BLaER1 treated with 17β-estradiol and CSF1 and Interleukin-3, amounts not matched to agents 10 nM and 100 nM (cell line): ENCODE results near the gene AP5B1.

ENCODE experiments used
- H3K27ac ChIP-seq, 11 experiments: shearing (Covaris generic); formaldehyde crosslinking; 2 replicates each; pipeline ENCODE4 v1.8.1; 2022
- H3K27me3 ChIP-seq, 11 experiments: shearing (Covaris generic); formaldehyde crosslinking; 2 replicates each; pipeline ENCODE4 v1.8.1; 2022
- H3K36me3 ChIP-seq, 11 experiments: shearing (Covaris generic); formaldehyde crosslinking; 2 replicates each; pipeline ENCODE4 v1.8.1; 2022
- H3K4me1 ChIP-seq, 10 experiments: shearing (Covaris generic); formaldehyde crosslinking; 2 replicates each; pipeline ENCODE4 v1.8.1; 2022
- H3K4me2 ChIP-seq, 11 experiments: shearing (Covaris generic); formaldehyde crosslinking; 2 replicates each; pipeline ENCODE4 v1.8.1; 2022
- H3K4me3 ChIP-seq, 10 experiments: shearing (Covaris generic); formaldehyde crosslinking; 2 replicates each; pipeline ENCODE4 v1.8.1; 2022
- H3K9ac ChIP-seq, 11 experiments: shearing (Covaris generic); formaldehyde crosslinking; 2 replicates each; pipeline ENCODE4 v1.8.1; 2022
- H3K9me3 ChIP-seq, 11 experiments: shearing (Covaris generic); formaldehyde crosslinking; replicated peaks in 1 of 11; 2 replicates each; pipeline ENCODE4 v1.8.1; 2022
- H4K20me1 ChIP-seq, 11 experiments: shearing (Covaris generic); formaldehyde crosslinking; 2 replicates each; pipeline ENCODE4 v1.8.1; 2022
- Cebpa-rat ChIP-seq, 11 experiments: shearing (Covaris generic); IDR thresholded peaks; 2 replicates each; pipeline ENCODE4 v1.8.1; 2022

Gene AP5B1

DNA sequence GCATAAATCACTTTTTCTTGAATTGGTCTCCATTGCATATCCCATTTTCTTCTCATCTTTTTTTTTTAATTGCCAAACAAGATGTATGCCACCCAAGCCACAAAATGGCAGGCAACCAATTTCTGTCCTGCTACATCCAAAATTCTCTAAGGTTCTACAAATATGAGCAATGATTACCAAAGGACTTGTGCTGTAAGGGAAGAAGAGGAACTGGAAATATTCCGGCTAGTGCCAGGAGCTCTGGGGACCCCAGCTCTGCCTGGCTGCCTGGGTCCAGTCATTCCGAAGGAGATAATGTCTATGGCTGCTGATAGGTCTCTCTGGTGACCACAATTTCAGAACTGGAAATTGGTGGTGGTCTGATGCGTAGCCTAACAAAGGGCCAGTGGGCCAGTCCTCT, 35.9 kb upstream of the AP5B1 start:
- no peak for TF ChIP-seq Cebpa-rat (IDR thresholded peaks at IDR 0.05)
- H4K20me1 ChIP-seq = peaks cover 0 to 33% (median 0%) of the 10 kb centered on the region in 11 experiments; a peak in 2 of 22 replicates
- H3K36me3 ChIP-seq = 0 out of 22 replicates have a peak, but pooled peaks cover 0 to 3% (median 0%) of the 10 kb centered on the region in 11 experiments
- peak overlapping the region in 2 of 10 experiments; percentile 81 to 91; a peak in 4 of 20 replicates for H3K4me3 ChIP-seq
- no peaks in the 10 kb centered on the region for H3K9me3 ChIP-seq
- H3K4me1 ChIP-seq = peaks cover 46 to 75% (median 60%) of the 10 kb centered on the region in 10 experiments
- peak overlapping the region in 1 of 11 experiments; percentile 84; a peak in 1 of 22 replicates for H3K9ac ChIP-seq
- H3K27me3 ChIP-seq = peaks cover 0 to 12% (median 0%) of the 10 kb centered on the region in 11 experiments; a peak in 6 of 22 replicates
- H3K4me2 ChIP-seq = peak overlapping the region in 9 of 11 experiments; percentile 91 to 98 (median 95); a peak in 13 of 22 replicates
- no peak overlapping the region for H3K27ac ChIP-seq

GRCh38 chr11:65814986-65815565, 34.3 kb upstream of the AP5B1 start:
- Histone ChIP-seq H3K27me3 (peaks cover 0 to 12% (median 0%) of the 10 kb centered on the region in 11 experiments; a peak in 6 of 22 replicates), H3K4me1 (peaks cover 37 to 62% (median 50%) of the 10 kb centered on the region in 10 experiments), H3K27ac (peak overlapping the region in 2 of 11 experiments; percentile 4 to 43; a peak in 4 of 22 replicates), H3K4me3 (no peak overlapping the region), H3K36me3 (0 out of 22 replicates have a peak, but pooled peaks cover 0 to 3% (median 0%) of the 10 kb centered on the region in 11 experiments), H3K9me3 (no peaks in the 10 kb centered on the region), H4K20me1 (peaks cover 0 to 41% (median 0%) of the 10 kb centered on the region in 11 experiments; a peak in 2 of 22 replicates), H3K4me2 (peak overlapping the region in 5 of 11 experiments; percentile 5 to 94 (median 52); a peak in 9 of 22 replicates), H3K9ac (peak overlapping the region in 2 of 11 experiments; percentile 10 to 51; a peak in 1 of 22 replicates)
- no peak for TF ChIP-seq Cebpa-rat (IDR thresholded peaks at IDR 0.05)

GRCh38 chr11:65814131-65814985, 33.6 kb upstream of the AP5B1 start:
- Histone ChIP-seq H3K4me2 (peak overlapping the region in 8 of 11 experiments; percentile 1 to 94 (median 42); a peak in 14 of 22 replicates), H3K27me3 (peaks cover 0 to 12% (median 0%) of the 10 kb centered on the region in 11 experiments; a peak in 6 of 22 replicates), H3K36me3 (0 out of 22 replicates have a peak, but pooled peaks cover 0 to 3% (median 0%) of the 10 kb centered on the region in 11 experiments), H3K27ac (peak overlapping the region in 2 of 11 experiments; percentile 4 to 43; a peak in 5 of 22 replicates), H3K4me3 (no peak overlapping the region), H3K9me3 (no peaks in the 10 kb centered on the region), H3K4me1 (peaks cover 32 to 57% (median 43%) of the 10 kb centered on the region in 10 experiments), H3K9ac (peak overlapping the region in 2 of 11 experiments; percentile 10 to 51; a peak in 3 of 22 replicates), H4K20me1 (peaks cover 0 to 41% (median 0%) of the 10 kb centered on the region in 11 experiments; a peak in 2 of 22 replicates)
- TF ChIP-seq Cebpa-rat (IDR thresholded peaks at IDR 0.05) = no peak

DNA sequence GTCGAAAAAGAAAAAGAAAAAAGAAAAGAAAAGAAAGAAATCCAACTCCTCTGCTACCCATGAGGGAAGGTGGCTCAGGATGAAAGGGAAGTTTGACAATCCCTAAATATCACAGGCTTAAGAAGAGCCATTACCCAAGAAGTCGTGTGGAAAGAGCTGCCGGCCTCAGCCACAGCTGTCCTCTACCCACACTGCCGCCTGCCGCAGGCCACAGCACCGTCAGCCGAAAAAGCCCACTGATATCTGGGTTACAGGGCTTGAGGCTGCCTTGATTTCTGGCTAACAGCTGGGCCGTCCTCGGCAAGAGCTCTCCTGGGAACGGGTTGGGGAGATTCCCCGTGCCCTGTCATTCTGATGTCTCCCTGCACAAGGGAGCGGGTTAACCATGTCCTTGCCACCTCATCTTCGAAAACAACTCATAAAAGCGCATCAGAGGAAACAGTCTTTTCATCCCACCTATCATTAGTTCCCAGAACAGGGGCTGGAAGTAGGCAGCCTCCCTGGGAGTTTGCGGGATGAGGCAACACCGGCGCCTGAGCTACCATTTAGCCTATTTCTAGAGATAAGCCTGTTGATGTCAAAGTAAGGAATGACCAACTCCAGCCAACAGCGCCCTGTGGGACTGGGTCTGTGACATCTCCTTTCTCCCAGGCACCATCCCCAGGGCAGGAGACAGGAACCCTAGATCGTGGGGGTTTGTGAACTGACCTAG, 31.1 kb upstream of the AP5B1 start:
- Histone ChIP-seq H3K36me3 (0 out of 22 replicates have a peak, but pooled peaks cover 0 to 3% (median 0%) of the 10 kb centered on the region in 11 experiments), H3K27me3 (peaks cover 0 to 8% (median 0%) of the 10 kb centered on the region in 11 experiments; a peak in 3 of 22 replicates), H3K9me3 (no peaks in the 10 kb centered on the region), H3K4me1 (peaks cover 26 to 52% (median 34%) of the 10 kb centered on the region in 10 experiments), H3K9ac (peak overlapping the region in 5 of 11 experiments; percentile 16 to 70 (median 55); a peak in 10 of 22 replicates), H3K4me3 (no peak overlapping the region), H4K20me1 (peaks cover 0 to 41% (median 0%) of the 10 kb centered on the region in 11 experiments; a peak in 2 of 22 replicates), H3K4me2 (peak overlapping the region; percentile 43 to 79 (median 67)), H3K27ac (peak overlapping the region in 8 of 11 experiments; percentile 7 to 77 (median 40); a peak in 9 of 22 replicates)
- peak in 3 of 11 experiments; percentile 16 to 71 (median 62); a peak in 2 of 22 replicates for TF ChIP-seq Cebpa-rat (IDR thresholded peaks at IDR 0.05)

- peaks cover 26 to 39% (median 32%) of the 10 kb centered on the region in 10 experiments for H3K4me1 ChIP-seq
- H4K20me1 ChIP-seq = peaks cover 0 to 41% (median 0%) of the 10 kb centered on the region in 11 experiments; a peak in 2 of 22 replicates
- H3K27ac ChIP-seq = no peak overlapping the region; a peak in 1 of 22 replicates
- H3K9me3 ChIP-seq = no peaks in the 10 kb centered on the region
- 0 out of 22 replicates have a peak, but pooled peaks cover 0 to 3% (median 0%) of the 10 kb centered on the region in 11 experiments for H3K36me3 ChIP-seq
- peak overlapping the region in 1 of 11 experiments; percentile 70; a peak in 1 of 22 replicates for H3K9ac ChIP-seq
- TF ChIP-seq Cebpa-rat (IDR thresholded peaks at IDR 0.05) = no peak
- H3K27me3 ChIP-seq = peaks cover 0 to 8% (median 0%) of the 10 kb centered on the region in 11 experiments; a peak in 1 of 22 replicates
- H3K4me3 ChIP-seq = no peak overlapping the region
- H3K4me2 ChIP-seq = no peak overlapping the region
Observed at GRCh38 chr11:65810046-65810868, 29.5 kb upstream of the AP5B1 start.

GRCh38 chr11:65809496-65809895, 28.7 kb upstream of the AP5B1 start:
- Histone ChIP-seq H3K4me3 (no peak overlapping the region), H3K27me3 (peaks cover 0 to 8% (median 0%) of the 10 kb centered on the region in 11 experiments; a peak in 6 of 22 replicates), H3K9me3 (no peaks in the 10 kb centered on the region), H3K36me3 (no peaks in the 10 kb centered on the region), H3K4me2 (no peak overlapping the region), H4K20me1 (peaks cover 0 to 35% (median 0%) of the 10 kb centered on the region in 11 experiments; a peak in 2 of 22 replicates), H3K27ac (no peak overlapping the region), H3K9ac (no peak overlapping the region), H3K4me1 (peaks cover 22 to 36% (median 28%) of the 10 kb centered on the region in 10 experiments)
- TF ChIP-seq Cebpa-rat (IDR thresholded peaks at IDR 0.05) = no peak

- H3K9me3 ChIP-seq = no peaks in the 10 kb centered on the region
- peaks cover 4 to 14% (median 6%) of the 10 kb centered on the region in 11 experiments; a peak in 18 of 22 replicates for H3K27me3 ChIP-seq
- TF ChIP-seq Cebpa-rat (IDR thresholded peaks at IDR 0.05) = no peak
- no peak overlapping the region for H3K27ac ChIP-seq
- no peak overlapping the region for H3K4me3 ChIP-seq
- no peak overlapping the region for H3K9ac ChIP-seq
- peaks cover 15 to 30% (median 21%) of the 10 kb centered on the region in 10 experiments for H3K4me1 ChIP-seq
- H4K20me1 ChIP-seq = peaks cover 0 to 28% (median 0%) of the 10 kb centered on the region in 11 experiments; a peak in 2 of 22 replicates
- no peak overlapping the region for H3K4me2 ChIP-seq
- H3K36me3 ChIP-seq = no peaks in the 10 kb centered on the region
Observed at GRCh38 chr11:65808744-65809341, 28.1 kb upstream of the AP5B1 start.
